RWPE2 (cell line): ENCODE measurements around the gene ATXN7L1.

Source experiments
- ATAC-seq: fragments of 200-7000 bp; cut with Tn5 transposase; 3 replicates; pipeline ENCODE4 v1.9.1; 2021; ENCODE audit warnings: low read depth
- DNase-seq: peaks from one replicate; pipeline ENCODE4 v3.0.0-alpha.2; 2020; ENCODE audit warnings: low spot score
- H3K27ac ChIP-seq: fragments of 450-650 bp; 2 replicates; pipeline ENCODE4 v1.5.1; 2017; ENCODE audit warnings: mild to moderate bottlenecking; ENCODE audit not compliant: poor library complexity, severe bottlenecking
- H3K27me3 ChIP-seq: fragments of 250-450 bp; sonication (Bioruptor Pico); 2 replicates; pipeline ENCODE4 v1.5.1; 2021; ENCODE audit warnings: mild to moderate bottlenecking, moderate library complexity; ENCODE audit not compliant: insufficient read depth, poor library complexity, severe bottlenecking
- H3K36me3 ChIP-seq: fragments of 250-450 bp; sonication (Bioruptor Pico); 2 replicates; pipeline ENCODE4 v1.5.1; 2020; ENCODE audit warnings: low read depth, mild to moderate bottlenecking, moderate library complexity
- H3K4me1 ChIP-seq: fragments of 250-450 bp; sonication (Bioruptor Pico); 2 replicates; pipeline ENCODE4 v1.5.1; 2021; ENCODE audit warnings: mild to moderate bottlenecking, moderate library complexity; ENCODE audit not compliant: insufficient read depth, poor library complexity, severe bottlenecking
- H3K4me3 ChIP-seq: fragments of 250-450 bp; sonication (Bioruptor Pico); 2 replicates; pipeline ENCODE4 v1.5.1; 2021; ENCODE audit warnings: mild to moderate bottlenecking, moderate library complexity; ENCODE audit not compliant: severe bottlenecking
- H3K9me3 ChIP-seq: fragments of 250-450 bp; sonication (Bioruptor Pico); 2 replicates; pipeline ENCODE4 v1.5.1; 2021; ENCODE audit warnings: mild to moderate bottlenecking, moderate library complexity; ENCODE audit not compliant: severe bottlenecking
- CTCF ChIP-seq: fragments of 450-650 bp; IDR thresholded peaks from one replicate; pipeline ENCODE4 v1.5.1; 2017; ENCODE audit warnings: mild to moderate bottlenecking, moderate library complexity; ENCODE audit not compliant: poor library complexity, severe bottlenecking

ATXN7L1 gene

GRCh38 chr7:105878746-105879605, 2.6 kb upstream of the ATXN7L1 start:
- no peak overlapping the region for H3K27ac ChIP-seq
- no peak for ATAC-seq
- H3K4me1 ChIP-seq = no peaks in the 10 kb centered on the region
- no peaks in the 10 kb centered on the region for H3K27me3 ChIP-seq
- H3K9me3 ChIP-seq = no peaks in the 10 kb centered on the region
- DNase-seq = no peak
- TF ChIP-seq CTCF = no peak
- H3K36me3 ChIP-seq = no peaks in the 10 kb centered on the region
- H3K4me3 ChIP-seq = no peak overlapping the region

- Histone ChIP-seq H3K9me3 (no peaks in the 10 kb centered on the region), H3K27ac (no peak overlapping the region), H3K4me1 (no peaks in the 10 kb centered on the region), H3K4me3 (peak overlapping the region; percentile 66), H3K27me3 (no peaks in the 10 kb centered on the region), H3K36me3 (no peaks in the 10 kb centered on the region)
- DNase-seq (no peak), ATAC-seq (no peak)
- no peak for TF ChIP-seq CTCF
Measured at GRCh38 chr7:105877736-105878135, 1.3 kb upstream of the ATXN7L1 start.

GRCh38 chr7:105876964-105877601, 684 bp upstream of the ATXN7L1 start:
- DNase-seq = no peak
- no peaks in the 10 kb centered on the region for H3K36me3 ChIP-seq
- no peaks in the 10 kb centered on the region for H3K4me1 ChIP-seq
- ATAC-seq = peak; percentile 55
- TF ChIP-seq CTCF = peak; percentile 1
- no peaks in the 10 kb centered on the region for H3K27me3 ChIP-seq
- peak overlapping the region; percentile 66 for H3K4me3 ChIP-seq
- H3K27ac ChIP-seq = peak overlapping the region; percentile 21
- no peaks in the 10 kb centered on the region for H3K9me3 ChIP-seq

- H3K4me3 ChIP-seq = peak overlapping the region; percentile 66
- TF ChIP-seq CTCF = no peak
Measured at GRCh38 chr7:105875505-105875904, 894 bp downstream of the ATXN7L1 start.

More at GRCh38 chr7:105875505-105875904, 894 bp downstream of the ATXN7L1 start:
- Histone ChIP-seq H3K9me3 (no peaks in the 10 kb centered on the region), H3K27ac (peak overlapping the region; percentile 21), H3K4me1 (peaks cover 9% of the 10 kb centered on the region), H3K27me3 (no peaks in the 10 kb centered on the region), H3K36me3 (no peaks in the 10 kb centered on the region)
- no peak for ATAC-seq
- DNase-seq = no peak
